Lung microvascular endothelial cell (primary cell): Measurements from ENCODE around the gene COA4. TPM values are rescaled to one million over a fixed set of nuclear protein-coding genes. Genes with fewer than 3 reads are reported as not detected.

Source experiments
- DNase-seq, 2 donors: peaks; one replicate each; pipeline versions ENCODE4 v3.0.0 to v3.0.0-alpha.2; 2010; ENCODE audit warnings: low read depth in 2 of 2
- total RNA-seq: library from RNA; depleted of rRNA; stranded (reverse); fragments of >200 nt; gene quantifications from 2 replicates; pipeline ENCODE4 v1.2.1, GENCODE V29; 2014

The COA4 gene
- total RNA-seq, 1 donor from 2014 or later: 59.1 TPM

GRCh38 chr11:73866095-73866579 is 10.5 kb downstream of the COA4 start:
- DNase-seq: peak; percentile 8 to 18

GRCh38 chr11:73862986-73863385 is 13.7 kb downstream of the COA4 start:
- DNase-seq: no peak

GRCh38 chr11:73860202-73860601 is 16.4 kb downstream of the COA4 start:
- DNase-seq: no peak

GRCh38 chr11:73859671-73860070 is 17.0 kb downstream of the COA4 start:
- no peak for DNase-seq

GRCh38 chr11:73856031-73856567 is 20.5 kb downstream of the COA4 start:
- no peak for DNase-seq

GRCh38 chr11:73854680-73855079 is 22.0 kb downstream of the COA4 start:
- no peak for DNase-seq

- no peak for DNase-seq
Measured at GRCh38 chr11:73852049-73852448, 24.6 kb downstream of the COA4 start.

GRCh38 chr11:73851046-73851764 is 25.4 kb downstream of the COA4 start:
- DNase-seq: no peak

GRCh38 chr11:73839123-73839457 is 37.6 kb downstream of the COA4 start:
- peak in 1 of 2 donors; percentile 14 for DNase-seq

GRCh38 chr11:73838443-73839122 is 38.1 kb downstream of the COA4 start:
- DNase-seq: peak in 1 of 2 donors; percentile 1

GRCh38 chr11:73833067-73833466 is 43.6 kb downstream of the COA4 start:
- no peak for DNase-seq

GRCh38 chr11:73830261-73830660 is 46.4 kb downstream of the COA4 start:
- DNase-seq: no peak

Other genes starting within 250 kb of the COA4 start
- gene PLEKHB1, start 230.3 kb downstream of the COA4 start, total RNA-seq: 0.22 and 0.40 TPM in 2 replicates
- 70.2 and 101 TPM in 2 replicates for gene RAB6A, start 115.8 kb downstream of the COA4 start, total RNA-seq
- gene MRPL48, start 89.0 kb downstream of the COA4 start, total RNA-seq: 26.0 and 33.1 TPM in 2 replicates
- gene PAAF1, start 153 bp upstream of the COA4 start, total RNA-seq: 2.2 and 2.8 TPM in 2 replicates
- not detected in 2 replicates for gene DNAJB13, start 74.2 kb upstream of the COA4 start, total RNA-seq
- gene UCP2, start 106.0 kb upstream of the COA4 start, total RNA-seq: 2.2 and 6.5 TPM in 2 replicates
- gene UCP3, start 132.2 kb upstream of the COA4 start, total RNA-seq: 0.22 and 0.40 TPM in 2 replicates